NCI-H774 (cell line): Measurements from ENCODE around the gene DCLK1.
"Not testable (repeated sequence)": the region's sequence is repeated elsewhere in the genome, so short reads cannot be mapped to it uniquely, and the experiment has no call there.

ENCODE experiments used
- DNase-seq: peaks from one replicate; lab custom pipeline; 2025; lab: John Stamatoyannopoulos, UW

Gene DCLK1

DNA sequence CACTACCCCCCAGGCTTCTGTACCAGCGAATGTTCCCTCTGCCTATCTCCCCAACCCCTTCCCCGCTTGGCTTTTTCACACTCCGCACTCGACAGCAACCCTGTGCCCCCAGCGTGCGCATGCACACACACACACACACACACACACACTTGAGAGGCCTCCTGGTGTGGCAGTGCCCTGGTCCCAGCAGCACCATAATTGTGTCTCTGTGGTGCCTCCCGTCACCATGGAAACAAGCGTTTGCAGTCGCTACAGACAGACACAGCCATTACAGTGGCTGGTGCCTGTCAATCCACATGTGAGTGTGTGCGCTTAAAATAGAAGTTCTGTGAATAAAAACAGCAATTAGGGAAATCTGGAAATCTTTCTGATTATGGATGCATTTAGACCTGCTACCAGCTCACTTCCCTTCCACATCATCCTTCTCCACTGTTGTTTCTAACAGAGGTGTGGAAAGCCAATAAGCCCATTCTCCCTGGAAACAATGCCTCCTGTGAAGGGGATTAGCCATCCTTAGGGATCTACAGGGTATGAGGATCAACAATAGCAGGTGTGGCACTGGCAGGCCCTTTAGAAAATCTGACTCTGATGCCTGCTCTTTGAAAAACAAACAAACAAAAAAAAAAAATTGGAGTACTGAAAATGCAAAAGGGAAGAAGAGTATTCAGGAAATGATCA is 146.3 kb downstream of the DCLK1 start:
- DNase-seq = peak; percentile 72

GRCh38 chr13:35984287-35984686 is 146.9 kb downstream of the DCLK1 start:
- DNase-seq = no peak

DNA sequence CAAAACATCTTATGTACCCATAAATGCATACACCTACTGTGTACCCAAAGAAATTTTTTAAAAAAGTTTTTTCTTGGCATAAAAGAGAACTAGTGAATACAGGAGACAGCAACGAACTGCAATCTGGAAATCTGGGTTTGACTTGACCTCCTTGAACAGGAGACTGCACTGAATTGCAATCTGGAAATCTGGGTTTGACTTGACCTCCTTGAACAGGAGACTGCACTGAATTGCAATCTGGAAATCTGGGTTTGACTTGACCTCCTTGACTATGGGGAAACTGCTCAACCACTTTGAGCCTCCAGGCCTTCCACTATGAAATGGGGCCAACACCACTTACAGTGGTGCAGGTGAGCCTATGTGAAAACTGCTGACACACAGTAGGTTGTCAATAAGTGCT is 147.5 kb downstream of the DCLK1 start:
- not testable (repeated sequence) for DNase-seq

DNA sequence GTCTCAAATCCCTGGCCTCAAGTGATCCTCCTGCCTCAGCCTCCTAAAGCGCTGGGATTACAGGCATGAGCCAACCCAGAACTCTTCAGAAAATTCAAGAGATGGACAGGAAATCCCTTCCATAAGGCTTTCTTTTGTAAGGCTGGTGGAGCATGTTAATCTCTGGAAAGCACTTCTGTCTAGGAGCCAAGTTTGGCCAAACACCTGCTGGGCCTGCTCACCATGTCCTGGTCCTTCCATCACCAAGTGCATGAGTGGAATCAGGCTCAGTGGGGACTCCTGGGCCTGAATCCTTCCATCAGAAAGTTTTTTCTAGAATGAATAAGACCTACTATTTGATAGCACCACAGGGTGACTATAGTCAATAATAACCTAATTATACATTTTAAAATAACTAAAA is 148.0 kb downstream of the DCLK1 start:
- DNase-seq = no peak

DNA sequence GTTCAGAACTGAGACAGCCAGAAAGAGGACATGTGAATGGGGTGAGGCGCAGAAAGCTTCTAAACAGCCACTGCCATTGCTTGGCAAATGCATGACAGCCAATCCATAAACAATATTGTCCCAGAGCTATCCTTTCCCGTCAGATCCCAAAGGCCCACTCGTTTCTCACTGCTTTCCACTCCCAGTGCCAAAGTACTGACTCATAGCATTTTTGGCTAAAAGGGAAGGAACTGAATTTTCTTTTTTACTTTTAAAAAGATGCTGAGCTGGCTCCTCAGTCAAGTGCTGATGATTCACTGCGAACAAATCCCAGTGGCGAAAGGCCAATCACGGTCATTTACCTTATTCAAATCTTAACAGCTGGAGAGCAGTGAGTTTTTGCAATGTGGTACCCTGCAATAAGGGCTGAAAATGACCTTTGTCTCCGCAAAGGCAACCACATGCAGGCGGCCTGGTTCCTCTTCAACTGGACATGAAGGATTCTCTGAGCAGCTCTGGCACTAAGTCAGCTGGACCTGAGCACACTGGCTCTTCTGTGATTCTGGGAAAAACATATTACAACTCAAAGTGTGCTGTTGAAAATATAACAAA is 151.7 kb downstream of the DCLK1 start:
- no peak for DNase-seq

GRCh38 chr13:35978607-35979316 is 152.4 kb downstream of the DCLK1 start:
- peak; percentile 45 for DNase-seq

DNA sequence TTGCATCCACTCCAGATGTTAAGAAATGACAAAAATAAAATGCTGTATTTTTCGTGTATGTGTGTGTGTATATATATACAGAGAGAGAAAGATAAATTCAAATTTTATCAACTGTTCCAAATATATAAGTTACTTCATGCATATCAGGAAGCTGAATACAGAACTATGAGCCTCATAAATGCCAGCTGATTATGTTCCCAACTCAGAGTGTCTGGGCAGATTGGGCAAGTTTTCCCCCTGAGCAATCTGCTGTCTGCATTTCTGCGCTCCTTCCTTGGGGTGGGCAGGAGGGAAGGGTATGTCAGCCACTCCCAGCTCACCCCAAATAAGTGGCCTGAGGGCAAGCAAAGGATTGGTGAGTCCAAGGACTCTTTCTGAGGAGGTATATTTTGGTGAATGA is 154.1 kb downstream of the DCLK1 start:
- DNase-seq = no peak

DNA sequence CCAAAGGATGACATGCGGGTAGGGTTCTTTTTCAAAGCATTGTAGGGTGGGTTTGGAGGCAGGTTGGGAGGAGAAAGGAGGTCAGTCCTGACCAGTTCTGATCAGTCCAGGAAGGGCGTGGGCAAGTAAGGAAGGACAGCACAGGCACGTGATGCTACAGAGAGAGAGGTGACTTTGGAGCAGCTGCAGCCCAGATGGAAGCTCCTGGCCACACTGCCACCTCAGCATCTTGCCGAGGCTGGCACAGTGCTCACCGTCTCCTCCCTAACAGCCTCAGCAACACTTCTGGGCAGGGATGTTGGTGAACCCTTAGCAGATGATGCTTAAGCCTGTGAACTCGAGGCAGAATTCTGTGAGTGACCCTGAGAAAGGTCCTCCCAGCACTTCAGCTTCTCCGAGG is 155.1 kb downstream of the DCLK1 start:
- DNase-seq = no peak

- DNase-seq = not testable (repeated sequence)
Measured at GRCh38 chr13:35966951-35967350, 164.2 kb downstream of the DCLK1 start.

- DNase-seq = no peak
Measured at GRCh38 chr13:35966024-35966423, 165.2 kb downstream of the DCLK1 start.

DNA sequence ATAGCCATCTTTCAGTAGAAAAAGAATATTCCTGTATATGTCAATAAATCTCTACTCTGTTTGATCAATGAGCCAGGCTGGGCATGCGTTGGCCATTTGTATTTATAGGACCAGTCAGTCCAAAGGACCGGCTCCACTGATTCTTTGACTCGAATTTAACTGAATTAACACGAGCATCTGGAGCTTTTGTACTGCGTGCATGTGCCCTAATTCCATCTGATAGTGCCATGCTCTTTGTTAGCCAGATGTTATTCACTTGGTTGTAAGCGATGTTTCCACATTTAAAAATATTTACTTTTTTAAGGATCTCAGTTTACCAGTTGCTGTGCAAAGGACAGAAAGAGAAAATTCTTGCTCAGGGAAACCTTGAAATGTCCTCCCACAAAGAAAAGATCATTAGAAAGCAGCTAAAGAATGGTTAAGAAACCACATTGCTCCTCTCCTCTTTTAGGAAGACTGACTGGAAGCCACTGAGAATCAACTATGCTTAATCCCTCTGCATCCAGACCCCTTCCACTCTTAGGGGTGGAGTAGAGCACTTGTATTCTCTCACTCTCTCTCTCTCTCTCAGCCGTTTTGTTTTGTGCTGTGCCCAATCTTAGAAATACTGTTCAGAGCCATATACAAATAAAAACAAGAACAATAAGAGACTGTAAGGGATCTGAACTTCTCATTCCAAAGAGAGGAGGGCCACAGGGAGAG is 165.8 kb downstream of the DCLK1 start:
- DNase-seq = no peak

DNA sequence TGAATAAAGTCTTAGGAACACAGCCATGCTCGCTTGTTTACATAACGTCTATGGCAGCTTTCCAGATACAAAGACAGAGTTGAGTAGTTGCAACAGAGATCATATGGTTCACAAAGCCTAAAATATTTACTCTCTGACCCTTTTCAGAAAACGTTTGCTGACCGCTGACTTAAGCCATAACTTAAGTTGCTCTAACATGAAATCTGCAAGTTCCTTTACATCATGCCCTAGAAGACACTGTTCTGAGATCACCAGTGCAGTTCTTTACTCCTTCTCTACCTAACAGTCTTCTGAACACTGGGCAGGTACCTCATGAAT is 166.4 kb downstream of the DCLK1 start:
- DNase-seq = no peak

DNA sequence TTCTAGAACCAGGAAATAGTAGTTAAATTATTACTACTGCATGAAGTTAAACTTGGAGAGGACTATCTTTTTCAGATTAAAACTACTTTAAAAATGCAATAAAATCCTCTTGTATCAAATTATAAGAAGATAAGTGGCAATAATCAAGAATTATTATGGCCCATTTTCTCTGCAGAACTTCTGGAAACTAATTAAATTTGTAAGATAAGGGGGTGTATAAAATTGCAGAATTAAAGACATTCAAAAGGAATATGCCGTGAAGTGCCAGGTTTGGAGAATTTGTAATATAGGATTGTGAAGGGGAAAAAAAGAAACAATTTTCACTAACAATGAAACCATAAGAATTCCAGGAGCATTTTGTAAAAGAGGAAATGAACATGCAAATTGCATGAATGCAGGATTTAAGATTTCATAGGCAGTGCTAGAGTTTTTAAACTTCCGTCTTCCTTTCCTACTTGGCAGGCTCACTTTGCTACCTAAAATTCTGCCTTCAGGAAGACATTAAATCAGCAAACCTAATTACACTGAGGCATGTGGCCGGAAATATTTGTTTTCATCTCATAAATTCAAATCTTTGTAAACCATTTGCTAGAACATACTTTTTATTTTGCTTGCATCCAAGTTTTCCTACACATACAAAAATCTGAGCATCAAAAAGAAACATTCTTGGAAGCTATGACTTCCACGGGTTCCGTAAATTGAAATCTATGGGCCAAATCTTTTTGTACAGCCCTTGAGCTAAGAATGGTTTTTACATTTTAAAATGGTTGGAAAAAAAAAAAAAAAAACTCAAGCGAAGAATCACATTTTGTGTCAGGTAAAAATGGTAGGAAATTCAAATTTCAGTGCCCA is 166.9 kb downstream of the DCLK1 start:
- no peak for DNase-seq

DNA sequence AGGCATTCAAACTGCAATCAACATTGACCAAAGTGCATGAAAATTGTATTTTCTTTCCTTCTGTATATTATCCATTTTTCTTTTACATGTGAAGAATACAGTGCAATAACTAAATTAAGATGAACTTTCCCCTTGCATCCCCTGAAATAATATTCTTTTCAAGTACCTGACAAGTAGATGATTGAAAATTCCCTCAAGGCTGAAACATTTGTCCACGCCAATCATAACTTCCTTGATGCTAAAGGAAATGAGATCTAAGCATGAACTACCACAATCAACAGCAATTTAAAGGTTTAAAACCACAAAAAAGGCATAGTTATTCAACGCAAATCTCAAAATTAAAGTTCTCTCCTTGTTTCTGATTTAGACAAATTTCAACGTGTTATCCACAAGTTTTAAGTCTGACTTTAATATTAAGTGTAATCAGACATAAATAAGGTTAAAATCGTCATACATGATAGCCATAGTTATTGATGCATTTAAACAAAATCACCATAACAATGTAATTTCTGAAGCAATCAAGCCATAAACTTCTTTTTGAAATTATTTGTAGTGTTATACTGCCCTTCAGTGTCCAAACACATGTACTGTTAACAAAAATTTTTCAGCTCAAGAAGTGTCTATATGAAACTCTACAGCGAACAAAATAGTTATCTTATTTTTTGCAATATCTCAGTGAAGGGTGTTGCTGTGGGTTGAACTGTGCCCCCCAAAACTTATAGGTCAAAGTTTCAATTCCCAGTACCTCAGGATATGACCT is 169.5 kb downstream of the DCLK1 start:
- no peak for DNase-seq

GRCh38 chr13:35961002-35961401 is 170.2 kb downstream of the DCLK1 start:
- DNase-seq = no peak

GRCh38 chr13:35957996-35958395 is 173.2 kb downstream of the DCLK1 start:
- DNase-seq = no peak

- DNase-seq = no peak
Measured at GRCh38 chr13:35957241-35957731, 173.9 kb downstream of the DCLK1 start.

DNA sequence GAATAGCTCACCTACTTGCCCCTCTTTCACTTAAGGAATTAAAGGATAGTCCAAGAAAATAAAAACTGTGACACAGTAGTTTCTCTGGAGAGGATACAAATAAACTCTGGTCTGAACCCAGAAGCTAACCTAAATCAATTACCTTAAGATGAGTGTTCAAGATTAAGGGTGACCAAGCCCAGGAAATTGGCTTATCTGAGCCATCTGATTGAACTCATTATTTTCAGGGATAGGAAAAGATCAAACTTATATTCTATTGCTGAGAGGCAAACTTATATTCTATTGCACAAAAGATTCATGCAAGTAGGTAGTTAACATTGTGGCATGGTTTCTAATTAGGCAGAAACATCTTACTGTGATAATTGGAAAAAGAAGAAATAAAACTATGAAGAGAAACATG is 175.1 kb downstream of the DCLK1 start:
- no peak for DNase-seq

GRCh38 chr13:35954207-35954560 is 177.0 kb downstream of the DCLK1 start:
- no peak for DNase-seq

GRCh38 chr13:35953537-35954206 is 177.5 kb downstream of the DCLK1 start:
- peak; percentile 80 for DNase-seq

GRCh38 chr13:35947315-35947714 is 183.9 kb downstream of the DCLK1 start:
- DNase-seq = no peak
